ENCODE data around the gene COL5A1.

COL5A1 gene

DNA sequence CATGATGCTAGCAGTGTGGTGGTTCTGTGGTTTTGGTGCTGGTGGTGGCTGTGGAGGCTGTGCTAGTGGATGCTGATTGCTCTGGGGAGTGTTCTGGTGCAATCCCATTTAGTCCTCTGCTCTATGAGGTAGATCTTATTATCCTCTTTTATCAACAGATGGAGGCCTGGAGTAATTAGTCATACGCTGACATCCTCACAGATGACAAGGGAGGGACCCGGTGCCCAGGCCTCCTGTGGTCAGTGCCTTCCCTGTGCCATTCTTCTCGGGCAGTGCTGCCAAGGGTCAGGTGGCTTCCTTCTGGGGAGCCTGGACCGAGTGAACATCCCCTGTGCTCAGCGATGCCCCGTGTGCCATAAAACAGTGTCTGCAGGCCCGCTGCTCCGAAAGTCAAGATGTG is 74.5 kb downstream of the COL5A1 start:
- no peak for DNase-seq

DNA sequence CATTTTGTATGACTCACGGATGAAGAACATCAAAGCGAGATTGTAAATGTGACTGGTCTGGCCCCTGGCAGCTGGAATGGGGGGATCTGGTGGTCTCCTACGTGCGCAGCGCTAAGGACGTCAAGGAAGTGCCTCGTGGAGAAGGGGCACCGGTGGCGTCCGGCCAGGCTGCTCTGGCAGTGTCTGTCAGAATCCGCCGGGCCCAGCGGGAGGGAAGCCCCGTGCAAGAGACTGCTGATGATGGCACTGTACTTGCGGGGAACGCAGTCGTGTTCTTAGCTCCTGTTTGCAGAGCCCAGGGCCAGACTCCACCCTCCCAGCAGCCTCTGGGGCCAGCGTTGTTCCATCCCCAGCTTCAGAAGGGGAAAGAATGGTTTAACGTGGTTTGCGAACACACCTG is 75.5 kb downstream of the COL5A1 start:
- DNase-seq: no peak

DNA sequence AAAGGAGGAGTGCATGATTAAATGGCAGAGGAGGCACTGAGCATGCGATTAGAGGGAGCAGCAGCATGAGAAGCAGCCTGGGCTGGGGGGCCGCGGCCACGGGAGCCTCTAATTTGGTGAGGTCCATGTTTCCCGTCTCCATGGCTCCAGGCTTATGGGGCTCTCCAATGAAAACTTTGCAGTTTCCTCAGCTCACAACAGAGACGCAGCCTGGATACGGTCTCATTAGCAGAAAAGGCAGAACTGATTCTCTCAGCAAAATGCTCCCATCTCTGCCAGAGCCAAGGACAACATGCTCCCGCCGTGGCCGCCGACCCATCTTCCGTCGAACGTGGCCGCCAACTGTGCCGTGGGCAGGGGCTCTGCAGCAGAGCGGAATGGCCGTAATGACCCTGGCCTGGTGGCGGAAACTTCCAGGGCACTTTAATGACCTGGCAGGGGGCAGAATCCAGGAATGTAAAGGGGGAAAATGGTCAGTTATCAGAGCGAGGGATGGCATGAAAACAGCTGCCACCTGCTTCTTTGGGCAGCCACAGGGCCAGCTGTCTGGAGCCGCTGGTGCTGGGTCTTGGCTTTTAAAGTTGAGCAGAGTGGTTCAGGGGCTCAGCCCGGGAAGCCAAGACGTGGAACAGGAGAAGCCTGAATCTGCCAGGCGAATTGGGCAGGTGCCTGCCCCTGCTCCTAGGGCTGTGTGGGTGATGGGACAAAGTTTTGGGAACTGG is 76.5 kb downstream of the COL5A1 start:
- DNase-seq: no peak

DNA sequence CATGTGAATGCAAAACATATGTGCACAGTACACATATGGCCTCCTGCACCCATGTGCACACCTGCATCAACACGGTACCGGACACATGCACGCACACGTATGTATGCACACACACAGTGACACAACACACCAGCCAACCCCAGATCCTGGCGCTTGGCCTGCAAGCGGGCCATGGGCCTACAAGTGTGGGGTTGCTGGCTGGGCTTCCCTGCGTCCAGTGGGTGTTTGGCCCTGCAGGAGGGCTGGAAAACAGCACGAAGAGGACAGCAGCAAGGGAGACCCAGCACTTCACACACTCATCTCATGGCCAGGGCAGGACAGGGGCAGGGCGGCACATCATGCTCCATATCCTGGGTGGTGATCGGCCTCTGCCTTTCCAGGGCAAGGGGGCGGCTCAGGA is 77.7 kb downstream of the COL5A1 start:
- no peak for DNase-seq

DNA sequence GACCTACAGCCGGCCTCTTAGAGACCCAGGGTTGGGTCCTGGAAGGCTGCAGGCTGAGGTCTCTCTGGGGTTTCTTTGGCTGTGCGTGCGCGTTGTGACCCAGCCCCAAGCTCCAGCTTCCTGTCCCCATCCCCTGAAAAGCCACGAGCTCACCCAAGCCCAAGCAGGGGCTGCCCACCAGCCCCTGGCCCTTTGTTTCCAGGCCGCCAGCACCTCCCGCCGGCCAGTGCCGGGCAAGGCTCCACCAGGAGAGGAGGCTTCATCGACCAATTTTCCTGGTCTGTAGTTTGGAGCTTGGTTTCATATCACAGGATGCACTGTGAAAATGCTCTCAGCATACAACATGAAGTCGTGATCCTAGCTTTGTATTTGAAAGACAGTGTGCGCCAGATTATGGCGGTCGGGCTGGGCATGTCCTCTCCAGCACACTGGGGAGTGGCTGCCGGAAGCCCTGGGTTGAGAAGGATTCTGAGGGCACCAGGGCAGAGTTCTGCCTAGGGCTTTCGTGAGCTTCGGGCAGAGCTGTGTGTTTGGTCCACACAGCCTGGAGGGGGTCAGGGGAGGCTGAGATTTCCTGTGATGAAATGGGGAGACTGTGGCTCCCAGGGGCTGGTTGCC is 78.6 kb downstream of the COL5A1 start:
- DNase-seq: no peak

DNA sequence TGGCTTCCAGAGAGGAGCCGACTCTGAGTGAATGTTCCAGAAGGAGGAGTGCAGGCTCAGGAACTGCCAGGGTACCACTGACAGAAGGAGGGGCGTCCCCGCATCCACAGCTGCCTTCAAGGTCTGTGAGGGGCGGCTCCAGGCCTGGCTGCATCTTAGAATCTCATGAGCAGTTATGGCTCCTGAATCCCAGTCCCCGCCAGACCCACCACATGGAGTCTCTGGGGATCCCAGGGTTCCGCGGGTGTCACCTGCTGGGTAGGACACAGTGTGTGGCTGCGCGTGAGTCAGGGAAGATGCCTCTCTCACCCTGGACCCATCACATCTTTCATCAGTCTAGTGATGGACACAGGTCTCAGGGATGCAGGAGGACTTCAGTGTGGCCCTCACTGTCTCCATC is 79.2 kb downstream of the COL5A1 start:
- no peak for DNase-seq

DNA sequence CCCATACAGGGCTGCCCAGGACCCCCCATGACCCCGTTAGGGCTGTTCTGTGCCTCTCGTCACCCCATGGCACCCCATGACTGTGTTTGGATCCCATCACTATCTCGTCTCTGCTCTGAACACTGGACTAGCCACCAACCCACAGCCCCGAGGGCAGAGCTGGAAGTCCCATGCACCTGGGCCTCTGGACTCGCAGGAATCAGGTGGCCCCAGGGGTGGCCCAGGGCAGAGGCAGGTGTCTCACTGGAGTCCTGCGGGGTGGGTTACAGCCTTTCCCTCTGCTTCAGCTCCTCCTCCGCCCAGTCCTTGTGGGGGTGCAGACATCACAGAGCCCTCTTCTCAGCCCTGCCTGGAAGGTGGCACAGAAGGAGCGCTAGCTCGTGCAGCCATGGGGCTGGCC is 79.7 kb downstream of the COL5A1 start:
- DNase-seq: no peak

DNA sequence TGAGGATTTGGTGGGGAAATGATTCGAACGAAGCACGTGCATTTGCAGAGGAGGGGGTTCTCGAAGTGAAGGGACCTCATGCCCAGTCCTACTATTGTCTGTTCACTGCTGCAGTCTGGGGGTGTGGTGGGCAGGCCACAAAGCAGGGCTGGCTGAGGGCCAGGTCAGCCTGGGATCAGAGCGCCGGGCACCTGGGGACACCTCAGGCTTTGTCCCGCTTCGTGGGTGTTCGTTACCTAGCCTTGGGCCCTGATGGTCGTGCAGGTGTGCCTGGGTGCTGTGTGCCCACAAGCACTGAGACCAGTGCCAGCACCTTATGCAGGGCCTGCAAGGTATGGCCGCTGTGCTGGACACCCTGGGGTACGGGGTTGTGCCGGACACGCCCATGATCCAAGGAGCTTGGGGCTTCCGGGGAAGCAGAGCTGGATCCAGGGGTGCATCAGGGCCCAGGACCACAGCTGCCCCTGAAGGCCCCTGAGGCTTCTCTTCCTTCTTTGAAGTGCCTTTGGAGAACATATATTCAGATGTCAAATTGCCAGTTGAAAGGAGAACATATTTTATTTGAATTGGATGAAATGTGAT is 80.6 kb downstream of the COL5A1 start:
- no peak for DNase-seq

DNA sequence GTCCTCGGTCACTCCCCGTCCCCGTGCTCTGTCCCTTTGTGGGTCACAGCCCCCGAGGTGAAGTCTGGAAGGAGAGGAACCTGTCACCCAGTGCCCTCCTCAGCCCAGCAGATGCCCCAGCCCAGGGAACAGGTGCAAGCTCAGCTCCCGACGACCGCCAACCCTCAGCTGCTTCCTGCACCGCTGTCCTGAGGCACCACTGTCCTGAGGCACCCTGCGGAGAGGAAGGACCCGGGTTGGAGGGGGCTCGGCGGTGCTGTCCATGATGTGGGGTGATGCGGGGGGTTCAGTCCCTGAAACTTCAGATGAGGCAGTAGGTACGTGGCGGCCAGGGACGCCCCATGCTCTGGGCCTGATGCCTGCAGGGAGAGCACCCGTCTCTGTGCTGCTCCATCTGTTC is 81.4 kb downstream of the COL5A1 start:
- no peak for DNase-seq

DNA sequence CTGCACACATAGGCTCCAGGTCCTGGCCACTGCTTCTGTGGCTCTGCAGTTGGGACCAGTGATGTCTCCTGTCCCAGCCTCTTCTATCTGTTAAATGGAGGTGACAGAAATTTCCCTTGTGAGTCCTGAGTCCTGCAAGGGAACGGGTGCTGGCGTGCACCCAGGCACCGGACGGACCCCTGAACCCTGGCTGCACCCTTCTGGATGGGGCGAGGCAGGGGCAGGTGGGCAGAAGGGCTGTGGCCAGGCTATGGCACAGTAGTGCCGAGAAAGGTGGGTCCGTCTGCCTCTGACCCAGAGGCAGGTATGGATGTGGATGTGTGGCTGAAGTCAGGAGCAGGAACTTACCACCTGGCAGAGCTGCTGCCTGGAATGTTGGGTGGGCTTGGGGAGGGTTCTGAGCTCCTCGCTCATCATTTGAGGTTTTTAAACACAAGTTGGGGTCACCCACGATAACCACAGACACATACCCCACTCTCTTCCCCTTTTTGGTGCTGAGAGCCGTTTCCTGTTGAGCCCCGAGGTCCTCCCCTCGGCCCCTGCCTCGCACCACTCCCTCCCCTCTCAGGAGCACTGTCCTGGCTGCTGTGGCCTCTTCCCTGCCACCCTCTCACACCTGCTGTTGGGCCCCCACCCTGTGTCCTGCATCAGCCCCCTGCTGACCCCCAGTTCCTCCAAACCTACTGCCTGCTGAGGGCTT is 82.0 kb downstream of the COL5A1 start:
- no peak for DNase-seq

DNA sequence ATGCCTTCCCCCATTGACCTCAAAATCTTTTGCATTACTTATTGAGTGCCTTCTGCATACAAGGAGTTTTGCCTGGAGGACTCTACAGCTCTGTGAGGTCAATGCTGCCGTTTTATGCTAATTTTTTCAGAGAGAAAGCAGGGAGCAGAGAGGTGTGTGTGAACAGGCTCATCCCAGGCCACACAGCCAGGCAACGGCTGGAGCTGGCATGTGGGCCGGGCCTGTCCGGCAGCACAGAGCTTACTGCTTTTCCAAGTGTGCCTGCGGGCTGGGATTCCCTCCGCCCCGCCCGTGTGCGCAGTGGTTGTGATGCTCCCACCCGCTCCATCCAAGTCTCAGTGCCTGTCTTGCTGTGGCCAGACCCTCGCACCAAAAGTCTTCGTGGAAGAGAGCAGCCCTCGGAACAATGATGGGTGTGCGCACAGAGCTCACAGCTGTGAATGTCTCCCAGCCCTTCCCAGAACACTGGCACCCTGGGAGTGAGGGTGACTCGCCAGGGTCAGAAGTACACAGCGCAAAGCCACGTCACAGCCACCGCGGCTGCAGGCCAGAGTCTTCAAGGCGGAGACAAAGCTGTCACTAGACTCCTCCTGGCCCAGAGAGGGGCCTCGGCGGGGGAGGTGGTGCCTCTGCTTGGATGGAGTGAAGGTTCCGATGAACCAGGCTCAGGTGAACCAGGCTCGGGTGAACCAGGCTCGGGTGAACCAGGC is 82.8 kb downstream of the COL5A1 start:
- no peak for DNase-seq

DNA sequence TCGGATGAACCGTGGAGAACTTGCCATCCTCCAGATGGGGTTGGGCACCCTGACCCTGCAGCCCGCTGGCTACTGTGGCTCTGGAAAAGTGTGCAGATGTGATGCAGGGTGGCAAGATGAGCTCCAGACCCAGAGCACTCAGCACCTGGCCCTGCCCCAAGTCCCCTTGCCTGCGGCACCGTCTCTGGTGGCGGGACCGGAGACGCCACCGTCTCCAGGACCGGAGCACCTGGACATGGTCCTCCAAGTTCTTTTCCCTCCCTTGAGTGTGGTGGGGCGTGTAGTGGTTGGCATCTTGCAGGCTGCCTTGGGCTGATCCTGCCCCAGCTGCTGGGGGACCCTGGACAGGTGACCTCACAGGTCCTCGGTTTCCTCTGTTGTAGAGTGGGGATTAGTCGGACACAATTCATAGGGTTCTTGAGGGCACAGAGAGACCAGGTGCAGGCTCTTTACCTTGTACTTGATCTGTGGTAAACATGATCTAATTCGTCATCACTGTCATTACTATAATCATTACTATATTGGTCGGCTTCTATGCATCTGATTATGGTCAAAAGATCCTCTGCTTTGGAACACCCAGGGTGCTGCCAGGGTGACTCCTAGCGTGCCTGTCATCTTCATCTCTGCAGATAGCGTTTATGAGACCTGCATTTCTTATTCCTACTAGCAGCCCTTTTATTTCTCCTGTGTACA is 83.5 kb downstream of the COL5A1 start:
- no peak for DNase-seq

DNA sequence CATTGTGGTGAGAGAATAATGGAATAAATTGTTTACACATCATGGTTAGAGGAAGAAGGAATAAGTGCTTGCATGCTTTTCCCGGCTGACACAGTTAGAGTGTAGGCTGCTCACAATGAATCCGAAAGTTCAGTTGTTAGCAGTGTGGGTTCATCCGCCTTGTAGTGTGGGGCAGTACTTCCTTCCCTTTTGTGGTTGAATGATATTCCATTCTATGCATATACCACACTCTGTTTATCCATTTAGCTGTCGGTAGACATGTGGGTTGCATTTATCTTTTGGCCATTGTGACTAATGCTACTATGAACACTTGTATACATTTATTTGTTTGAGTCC is 84.0 kb downstream of the COL5A1 start:
- DNase-seq: no peak

DNA sequence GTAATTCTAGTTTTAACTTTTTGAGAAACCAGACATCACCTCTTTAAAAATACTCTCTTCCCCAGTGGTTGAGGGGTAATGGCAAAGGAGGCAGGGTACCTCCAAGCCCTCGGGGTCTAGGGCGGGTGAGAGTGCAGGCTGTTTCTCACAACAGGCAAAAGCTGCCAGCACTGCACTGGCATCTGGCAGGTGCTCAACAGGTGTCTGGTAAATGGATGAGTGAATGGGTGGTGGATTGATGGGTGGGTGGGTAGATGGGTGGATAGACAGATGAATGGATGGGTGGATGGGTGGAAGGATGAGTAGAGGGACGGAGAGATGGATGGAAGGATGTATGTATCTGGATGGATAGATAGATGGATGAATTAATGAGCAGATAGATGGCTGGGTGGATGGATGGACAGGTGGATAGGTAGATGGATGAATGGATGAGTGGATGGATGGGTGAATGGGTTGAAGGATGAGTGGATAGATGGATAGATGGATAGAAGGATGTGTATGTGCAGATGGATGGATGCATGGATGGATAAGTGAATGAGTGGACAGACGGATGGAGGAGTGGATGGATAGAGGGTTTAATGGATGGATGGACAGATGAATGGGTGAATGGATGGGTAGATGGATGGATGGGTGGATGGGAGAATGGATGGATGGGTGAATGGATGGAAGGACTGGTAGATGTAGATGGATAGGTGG is 84.6 kb downstream of the COL5A1 start:
- no peak for DNase-seq

DNA sequence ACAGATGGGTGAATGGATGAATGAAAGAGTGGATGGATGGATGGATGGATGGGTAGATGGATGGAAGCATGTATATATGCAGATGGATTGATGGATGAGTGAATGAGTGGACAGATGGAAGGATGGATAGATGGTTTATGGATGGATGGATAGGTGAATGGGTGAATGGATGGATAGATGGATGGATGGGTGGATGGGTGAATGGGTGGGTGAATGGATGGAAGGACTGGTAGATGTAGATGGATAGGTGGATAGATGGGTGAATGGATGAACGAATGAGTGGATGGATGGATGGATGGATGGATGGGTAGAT is 85.1 kb downstream of the COL5A1 start:
- DNase-seq: no peak

DNA sequence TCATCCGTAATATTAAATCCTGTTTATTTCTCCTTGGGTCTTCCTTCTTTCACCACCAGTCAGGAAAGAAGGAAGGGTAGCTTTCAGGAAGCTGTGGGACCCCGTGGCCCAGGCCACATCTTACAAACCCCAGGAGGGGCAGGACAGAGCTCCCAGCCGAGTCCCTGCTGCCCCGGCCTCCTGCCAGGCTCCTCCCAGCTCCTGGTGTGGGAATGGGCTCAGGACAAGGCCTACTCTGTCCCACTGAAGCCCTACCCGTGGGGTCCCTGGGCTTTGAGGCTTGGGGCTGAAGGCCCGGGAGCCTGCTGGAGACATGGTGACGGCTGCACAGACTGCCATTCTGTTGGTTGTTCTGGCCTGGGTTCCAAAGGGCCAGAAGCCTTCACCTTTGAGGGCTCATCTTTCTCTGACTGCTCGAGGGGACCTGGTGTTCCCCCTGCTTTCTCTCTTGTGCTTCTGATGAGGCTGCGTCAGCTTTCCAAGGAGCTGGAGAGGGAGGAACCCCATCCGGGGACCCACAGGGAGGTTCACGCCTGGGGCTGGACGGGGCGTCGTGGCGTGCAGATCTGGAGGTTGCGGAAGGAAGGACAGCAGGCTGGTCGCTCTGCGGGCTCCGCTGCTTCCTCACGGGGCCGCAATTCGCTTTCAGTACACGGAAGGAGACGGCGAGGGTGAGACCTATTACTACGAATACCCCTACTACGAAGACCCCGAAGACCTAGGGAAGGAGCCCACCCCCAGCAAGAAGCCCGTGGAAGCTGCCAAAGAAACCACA is 86.6 kb downstream of the COL5A1 start:
- no peak for DNase-seq

DNA sequence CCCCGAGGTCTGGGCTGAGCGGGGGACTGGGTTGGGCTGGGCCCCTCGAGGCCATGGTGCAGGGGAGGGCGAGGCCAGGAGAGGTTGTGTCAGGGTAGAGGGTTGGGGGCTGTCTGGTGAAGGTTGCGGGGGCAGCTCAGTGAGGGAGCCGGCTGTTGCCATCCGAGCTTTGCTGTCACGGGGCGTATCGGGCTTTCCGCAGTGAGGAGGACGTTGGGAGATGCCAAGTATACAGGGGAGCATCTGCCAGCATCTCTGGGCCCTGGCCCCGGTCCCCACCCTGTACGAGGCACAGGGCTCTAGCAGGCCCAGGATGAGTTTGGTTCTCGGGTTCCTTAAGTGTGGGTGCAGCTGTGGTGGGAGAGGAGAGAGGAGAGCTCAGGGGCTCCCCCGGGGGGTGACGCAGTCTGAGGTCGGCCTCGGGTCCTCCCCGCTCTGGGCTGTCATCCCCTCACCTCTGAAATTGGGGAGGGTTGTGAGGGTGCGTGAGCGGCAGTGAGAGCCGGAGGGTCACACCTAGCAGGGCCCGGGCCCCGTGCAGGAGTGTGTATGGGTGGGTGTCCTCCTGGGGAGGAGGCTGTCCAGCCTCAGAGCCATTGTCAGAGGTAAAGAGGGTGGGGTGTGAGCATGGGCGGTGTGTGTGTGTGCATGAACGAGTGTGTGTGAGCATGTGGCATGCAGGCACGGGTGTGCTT is 87.3 kb downstream of the COL5A1 start:
- no peak for DNase-seq

DNA sequence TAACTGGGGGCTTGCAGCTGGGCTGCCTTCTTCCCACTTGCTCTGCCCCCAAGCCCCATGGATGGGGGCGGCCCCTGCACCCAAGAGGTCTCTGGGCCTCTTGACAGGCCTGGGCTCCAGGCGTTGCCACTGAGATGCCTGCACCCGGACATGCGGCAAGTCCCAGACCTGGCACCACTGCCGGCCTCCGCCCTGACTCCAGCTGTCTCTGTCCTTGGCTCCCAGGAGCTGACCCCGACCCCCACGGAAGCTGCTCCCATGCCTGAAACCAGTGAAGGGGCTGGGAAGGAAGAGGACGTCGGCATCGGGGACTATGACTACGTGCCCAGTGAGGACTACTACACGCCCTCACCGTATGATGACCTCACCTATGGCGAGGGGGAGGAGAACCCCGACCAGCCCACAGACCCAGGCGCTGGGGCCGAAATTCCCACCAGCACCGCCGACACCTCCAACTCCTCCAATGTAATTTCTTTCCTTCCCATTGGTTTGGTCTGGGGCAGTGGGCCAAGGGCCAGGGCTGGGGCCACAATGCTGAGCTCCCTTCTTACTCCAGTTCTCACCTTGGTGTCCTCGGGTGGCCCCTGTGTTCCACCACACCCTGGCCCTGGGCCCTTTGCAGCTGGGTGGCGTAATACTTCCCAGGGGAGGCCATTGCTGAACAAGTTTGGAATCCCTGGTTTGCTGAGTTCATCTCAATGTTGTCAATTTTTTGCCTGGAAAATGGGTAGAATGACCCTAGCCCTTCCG is 88.6 kb downstream of the COL5A1 start:
- DNase-seq: no peak

DNA sequence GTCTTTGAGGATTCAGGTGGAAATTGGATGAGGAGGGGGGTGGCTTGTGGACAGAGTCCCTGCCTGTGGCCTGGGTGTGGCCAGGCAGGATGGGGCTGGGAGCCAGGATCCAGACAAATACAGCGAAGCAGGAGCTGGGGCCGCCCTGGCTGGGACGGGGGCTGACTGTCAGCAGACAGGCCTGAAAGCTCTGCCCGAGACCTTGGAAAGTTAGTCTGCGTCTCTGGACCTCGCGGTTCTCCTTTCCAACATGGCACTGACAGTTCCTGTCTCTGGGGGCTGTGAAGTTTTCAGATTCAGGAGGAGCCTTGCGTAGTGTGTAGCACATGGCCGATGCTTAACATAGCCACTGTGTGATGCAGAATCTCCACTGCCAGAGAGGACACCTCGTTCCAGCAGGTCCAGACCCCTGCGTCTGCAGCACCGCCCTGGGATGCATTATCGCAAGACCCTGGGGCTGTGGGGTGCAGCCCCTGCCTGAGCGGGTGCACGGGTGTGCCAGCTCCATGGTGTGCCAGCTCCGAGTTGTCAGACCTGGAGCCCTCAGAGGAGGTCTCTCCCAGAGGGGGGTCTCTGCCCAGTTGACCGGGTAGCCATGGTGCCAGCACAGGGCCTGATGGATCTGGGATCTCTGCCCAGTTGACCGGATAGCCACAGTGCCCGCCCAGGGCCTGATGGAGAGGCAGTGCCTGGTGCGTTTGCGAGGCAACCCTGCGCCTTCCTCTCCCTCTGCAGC is 89.3 kb downstream of the COL5A1 start:
- DNase-seq: no peak

Data from CD4-positive, alpha-beta T cell treated with Interleukin-4 for 4 hours (primary cell).